ENCODE results near the gene FKBP7.
A peak's percentile ranks its signal among the peaks of the same experiment; 100 is the strongest.

The FKBP7 gene

DNA sequence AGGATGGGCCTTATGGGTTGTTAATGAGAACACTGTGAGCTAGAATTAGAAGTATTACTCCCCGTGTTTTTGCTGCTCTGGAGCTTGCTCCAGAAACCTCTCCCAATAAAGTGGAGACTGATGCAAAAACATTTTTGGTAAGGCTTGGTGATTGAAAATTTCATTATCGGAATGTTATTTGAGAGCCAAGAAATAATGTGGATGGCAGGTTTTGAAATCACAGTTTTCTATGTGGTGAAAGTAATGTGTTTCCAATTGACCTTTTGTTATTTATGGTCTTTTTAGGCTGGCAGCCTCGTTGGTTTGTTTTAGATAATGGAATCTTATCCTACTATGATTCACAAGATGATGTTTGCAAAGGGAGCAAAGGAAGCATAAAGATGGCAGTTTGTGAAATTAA lies 7.0 kb upstream of the FKBP7 start:
- no peak for TF ChIP-seq CTCF (IDR thresholded peaks at IDR 0.05; ENCODE audit: extremely low read depth, missing control alignments)
- DNase-seq (ENCODE audit: low spot score): no peak

DNA sequence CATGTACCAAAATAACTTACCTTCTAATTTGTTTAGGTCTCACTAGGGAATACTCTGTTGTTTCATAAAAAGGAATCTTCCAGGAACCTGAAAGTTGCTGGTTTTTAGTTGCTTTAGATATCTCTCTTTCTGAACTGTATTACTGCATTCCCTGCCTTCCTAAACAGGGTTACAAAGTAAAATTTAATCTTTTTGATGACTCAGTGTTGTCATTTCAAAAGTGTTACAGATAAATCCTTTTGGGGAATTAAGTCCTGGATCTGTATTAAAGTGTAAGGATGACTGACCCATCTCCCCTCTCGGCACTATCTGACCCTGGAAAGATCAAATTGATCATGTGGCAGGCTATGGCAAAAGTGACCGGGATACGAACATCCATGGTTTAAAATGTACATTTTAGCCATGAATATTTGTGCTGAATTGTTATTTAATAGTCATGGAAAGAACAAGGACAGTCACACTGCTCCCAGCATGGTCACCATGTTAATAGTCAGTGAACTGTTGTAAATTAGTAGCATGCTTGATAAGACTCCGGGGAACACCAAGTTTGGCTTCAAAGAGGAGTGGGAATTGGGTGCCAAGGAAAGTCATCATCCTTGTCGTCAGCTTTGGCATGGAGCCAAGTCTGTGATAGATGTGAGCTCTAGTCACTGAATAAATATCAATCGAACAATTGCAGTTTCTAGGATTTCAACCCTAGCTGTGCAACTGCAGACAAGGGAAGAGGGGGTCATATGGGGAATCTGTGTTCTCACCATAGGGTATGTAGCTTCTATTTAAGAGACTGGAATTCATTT lies 6.0 kb upstream of the FKBP7 start:
- TF ChIP-seq CTCF (IDR thresholded peaks at IDR 0.05; ENCODE audit: extremely low read depth, missing control alignments): no peak
- no peak for DNase-seq (ENCODE audit: low spot score)

DNA sequence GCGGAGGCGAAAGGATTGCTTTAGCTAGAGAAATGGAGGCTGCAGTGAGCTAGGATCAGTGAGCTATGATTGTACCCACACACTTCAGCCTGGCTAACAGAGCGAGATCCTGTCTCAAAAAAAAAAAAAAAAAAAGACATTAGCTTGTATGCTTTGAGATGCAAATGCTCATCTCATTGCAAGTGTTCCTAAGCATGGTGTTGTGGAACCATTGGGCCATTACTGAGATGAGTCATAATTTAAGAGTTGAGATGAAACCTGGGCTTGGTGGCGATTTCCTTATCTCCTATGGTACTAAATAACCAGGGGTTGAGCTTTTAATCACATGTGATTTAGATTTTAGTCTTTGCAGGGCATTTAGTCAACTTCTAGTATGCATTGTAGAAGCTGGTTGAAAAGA lies 4.0 kb upstream of the FKBP7 start:
- DNase-seq (ENCODE audit: low spot score): peak; percentile 60
- TF ChIP-seq CTCF (IDR thresholded peaks at IDR 0.05; ENCODE audit: extremely low read depth, missing control alignments): no peak

GRCh38 chr2:178480227-178481181 lies 2.1 kb upstream of the FKBP7 start, which contains the start of gene PLEKHA3:
TSS of gene PLEKHA3 (plus strand) at chr2:178480457. CDS start at chr2:178480870, 413 bp downstream.
- TF ChIP-seq CTCF (IDR thresholded peaks at IDR 0.05; ENCODE audit: extremely low read depth, missing control alignments): no peak

DNA sequence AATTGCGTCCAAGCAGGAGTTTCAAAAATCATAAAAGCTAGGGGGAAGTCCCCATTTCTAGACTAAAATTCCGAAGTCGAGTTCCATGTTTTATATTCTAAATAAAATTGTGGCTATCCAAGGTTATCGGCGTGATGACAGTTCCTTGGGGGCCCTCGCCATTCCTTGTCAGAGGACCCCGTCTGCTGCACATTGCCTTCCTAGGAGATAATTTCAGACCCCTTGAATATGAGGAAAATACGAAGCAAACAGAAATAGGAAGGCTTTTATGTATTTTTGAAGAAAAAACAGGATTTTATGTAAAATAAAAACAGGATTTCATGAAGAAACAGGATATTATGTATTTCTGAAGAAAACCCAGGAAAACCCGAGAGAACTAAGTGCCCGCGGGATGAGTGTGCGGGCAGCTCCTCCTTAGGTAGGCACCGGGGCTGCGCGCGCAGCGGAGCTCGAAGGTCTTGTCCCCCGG lies 1.4 kb upstream of the FKBP7 start:
- DNase-seq (ENCODE audit: low spot score): no peak
- no peak for TF ChIP-seq CTCF (IDR thresholded peaks at IDR 0.05; ENCODE audit: extremely low read depth, missing control alignments)

More at GRCh38 chr2:178480227-178481181, 2.1 kb upstream of the FKBP7 start, which contains the start of gene PLEKHA3:
- peak; percentile 94 for DNase-seq (ENCODE audit: low spot score)

DNA sequence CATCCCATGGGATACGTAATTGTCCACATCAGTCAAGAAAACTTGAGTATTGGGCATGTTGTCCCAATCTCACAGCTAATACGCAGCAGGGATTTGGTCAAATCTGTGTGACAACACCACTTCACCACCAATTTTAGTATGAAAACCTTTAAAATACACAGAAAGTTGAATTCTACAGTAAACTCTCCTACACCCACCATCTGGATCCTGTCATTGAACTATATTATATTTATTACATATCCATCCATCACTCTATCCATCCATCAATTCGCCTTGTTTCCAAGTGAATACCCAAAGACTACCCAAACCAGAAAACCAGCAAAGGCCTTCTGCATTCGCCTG lies 846 bp upstream of the FKBP7 start:
- TF ChIP-seq CTCF (IDR thresholded peaks at IDR 0.05; ENCODE audit: extremely low read depth, missing control alignments): no peak
- DNase-seq (ENCODE audit: low spot score): no peak

- no peak for TF ChIP-seq CTCF (IDR thresholded peaks at IDR 0.05; ENCODE audit: extremely low read depth, missing control alignments)
- DNase-seq (ENCODE audit: low spot score): peak; percentile 34
Observed at GRCh38 chr2:178478130-178478438, 316 bp downstream of the FKBP7 start.

Measured in GM20000 (cell line).